Testis (tissue), 5 donors: ENCODE data around the gene CCDC106. TPM values are rescaled to one million over a fixed set of nuclear protein-coding genes. Genes with fewer than 3 reads are reported as not detected.

Experiments used
- DNase-seq: peaks from one replicate; pipeline ENCODE4 v3.0.0-alpha.2; 2019
- H3K27ac ChIP-seq, 2 donors: fragments of 200-600 bp; sonication (generic); one replicate each; pipeline ENCODE4 v1.5.1; 2019
- H3K27me3 ChIP-seq: fragments of 200-600 bp; sonication (generic); one replicate; pipeline ENCODE4 v1.5.1; 2019
- H3K36me3 ChIP-seq: fragments of 200-600 bp; sonication (generic); one replicate; pipeline ENCODE4 v1.5.1; 2017; ENCODE audit warnings: low read depth; ENCODE audit errors: missing control alignments
- H3K4me1 ChIP-seq: fragments of 200-600 bp; sonication (generic); one replicate; pipeline ENCODE4 v1.5.1; 2019
- H3K4me3 ChIP-seq, 2 donors: fragments of 200-600 bp; sonication (generic); one replicate each; pipeline ENCODE4 v1.5.1; 2017 to 2019
- H3K9me3 ChIP-seq: fragments of 200-600 bp; sonication (generic); one replicate; pipeline ENCODE4 v1.5.1; 2017
- CTCF ChIP-seq, 3 experiments: fragments of 450-650 bp in 2 of 3; fragments of 200-600 bp in 1 of 3; sonication (generic) in 1 of 3; IDR thresholded peaks; one replicate each; pipeline ENCODE4 v1.5.1; 2016 to 2019; ENCODE audit warnings: antibody characterized with exemption in 3 of 3, mild to moderate bottlenecking in 2 of 3, moderate library complexity in 1 of 3
- POLR2A ChIP-seq: fragments of 450-650 bp; IDR thresholded peaks from one replicate; pipeline ENCODE4 v1.6.1; 2017; ENCODE audit warnings: antibody characterized with exemption, mild to moderate bottlenecking, moderate library complexity
- WGBS, 2 donors: methylation state at CpG; one replicate each; pipeline ENCODE4 v1.1.5; 2018; 5-methylcytosine and 5-hydroxymethylcytosine counted together
- intact Hi-C: fragments of 100-400 bp; cut with DNase I; formaldehyde crosslinking; loops from one replicate; pipeline ENCODE4 v1.15.1; 2023; ENCODE audit warnings: low total_unique reads
- long read RNA-seq, 2 donors: transcript quantifications; one replicate each; lab custom pipeline, GENCODE V29; 2026
- polyA plus RNA-seq: library from polyadenylated mRNA; stranded (reverse); fragments of 350-450 nt; fragmentation: Illumina TruSeq; extraction: RNeasy Lipid Tissue Mini Kit (QIAGEN cat#74804); gene quantifications from one replicate; pipeline ENCODE4 v1.2.3, GENCODE V29; 2014; ENCODE audit warnings: low read depth, low replicate concordance; ENCODE audit not compliant: insufficient read depth
- total RNA-seq, 2 donors: library from RNA; depleted of rRNA; stranded (reverse); fragments of >200 nt; gene quantifications; one replicate each; pipeline ENCODE4 v1.2.3, GENCODE V29; 2016

The CCDC106 gene
- 10 to 100 TPM; 57.0 to 84.9 TPM for total RNA-seq
- 34.5 TPM for polyA plus RNA-seq
- long read RNA-seq, donor 1, transcript CCDC106-201 (6 exons, 1,546 nt): major isoform, 6 of 12 reads
- long read RNA-seq, donor 1, transcript CCDC106-202 (5 exons, 2,162 nt): minor isoform, 5 of 12 reads
- long read RNA-seq, donor 1, partial matches to known transcripts: 0 of 12 reads
- long read RNA-seq, donor 1, other reads (novel, unspliced or antisense): 0 of 12 reads
- long read RNA-seq, donor 2, transcript CCDC106-202 (5 exons, 2,162 nt): major isoform, 8 of 29 reads
- long read RNA-seq, donor 2, partial matches to known transcripts: 19 of 29 reads
- long read RNA-seq, donor 2, other reads (novel, unspliced or antisense): 0 of 29 reads

DNA sequence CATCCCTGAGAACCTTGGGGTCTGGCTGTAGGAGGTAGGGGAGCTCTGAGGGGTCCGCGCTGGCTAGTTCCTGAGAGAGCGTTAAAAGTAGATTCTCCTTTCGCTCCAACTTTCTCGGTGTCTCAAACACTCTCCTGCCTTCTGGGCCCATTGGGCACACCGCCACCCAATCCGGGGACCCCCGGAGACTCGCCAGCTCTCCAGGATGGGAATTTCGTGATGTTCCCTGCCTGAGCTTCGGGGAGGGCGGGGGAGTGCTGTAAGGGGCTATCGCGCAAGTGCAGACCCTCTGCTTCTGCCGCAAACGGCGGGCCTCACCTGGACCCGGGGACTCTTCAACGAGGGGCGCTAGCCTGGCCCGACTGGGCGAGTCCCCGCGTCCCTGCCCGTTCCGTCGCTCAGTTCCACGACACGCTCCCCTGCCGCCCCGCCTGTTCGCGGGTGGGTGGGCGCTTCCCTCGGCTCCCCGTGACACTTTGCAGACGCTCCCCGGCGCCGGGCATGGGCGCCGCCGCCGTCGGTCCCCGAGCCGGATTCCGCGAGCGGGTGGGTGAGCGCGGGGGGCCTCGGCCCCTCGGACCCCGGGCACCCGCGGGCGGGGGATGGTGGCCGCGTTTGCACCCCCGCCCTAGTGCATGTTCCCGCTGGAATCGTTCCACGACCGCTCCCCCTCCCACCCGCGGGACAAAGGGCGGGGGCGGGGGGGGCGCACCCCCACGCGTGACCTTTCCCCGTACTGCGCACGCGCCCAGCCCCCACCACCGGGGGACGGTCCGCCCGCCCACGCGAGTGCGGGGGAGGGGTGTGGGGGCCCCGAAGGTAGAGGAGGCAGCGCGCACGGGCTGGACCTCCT is at the start of gene CCDC106:
TSS of gene CCDC106 (plus strand) at position 481 of the 853 bp plus-strand sequence. CDS start 835 bp downstream, outside the sequence.
- peak; percentile 85 for DNase-seq
- Histone ChIP-seq H3K36me3 (no peaks in the 10 kb centered on the region), H3K4me1 (peaks cover 18% of the 10 kb centered on the region), H3K9me3 (no peaks in the 10 kb centered on the region), H3K27ac (peak within 1 kb of the TSS; percentile 76 to 95), H3K27me3 (no peaks in the 10 kb centered on the region), H3K4me3 (peak within 1 kb of the TSS; percentile 79 to 86)
- WGBS, 2 donors: 0 to 2% methylated on average over 12 to 72 of the region's 87 CpGs
- intact Hi-C loops: no loop called here
- TF ChIP-seq CTCF (IDR thresholded peaks at IDR 0.05) (peak in 1 of 3 experiments; percentile 4), POLR2A (no peak)

DNA sequence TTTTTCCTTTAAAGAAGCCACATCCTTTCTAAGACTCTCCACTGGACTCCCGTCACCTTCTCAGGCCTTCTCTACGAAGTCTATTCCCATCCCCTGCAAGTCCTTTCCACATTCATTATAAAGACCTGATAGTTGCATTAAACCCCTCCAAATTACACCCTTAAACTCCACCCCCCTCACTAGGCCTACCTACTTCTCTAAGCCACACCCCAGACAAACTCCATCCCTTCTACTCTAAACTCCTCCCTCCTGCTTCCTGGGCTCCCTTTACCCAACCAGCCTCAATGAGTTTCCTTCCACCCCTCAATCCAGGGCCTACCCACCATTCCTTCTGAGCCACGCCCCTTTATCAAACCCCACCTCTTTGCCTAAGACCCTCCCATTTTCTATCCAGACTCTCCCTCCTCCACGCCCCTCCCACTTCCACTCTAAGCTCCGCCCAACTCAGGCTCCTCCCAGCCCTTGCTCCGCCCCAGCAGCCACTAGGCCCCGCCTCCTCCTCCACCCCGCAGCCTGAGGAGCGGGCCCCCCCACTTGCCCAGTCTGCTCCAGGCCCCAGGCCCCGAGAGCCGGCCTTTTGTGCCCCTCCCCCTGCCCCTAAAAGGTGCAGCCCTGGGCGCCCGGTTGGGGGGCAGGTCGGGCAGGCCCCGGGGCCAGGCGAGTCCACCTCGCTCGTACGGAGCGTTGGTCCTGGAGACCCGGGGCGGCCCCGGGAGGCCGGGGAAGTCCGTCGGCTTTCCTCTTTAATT is 49.1 kb upstream of the CCDC106 start:
- Histone ChIP-seq H3K9me3 (no peaks in the 10 kb centered on the region), H3K27ac (peak overlapping the region; percentile 95 to 99), H3K36me3 (no peaks in the 10 kb centered on the region), H3K27me3 (no peaks in the 10 kb centered on the region), H3K4me3 (peak overlapping the region; percentile 69 to 88), H3K4me1 (peaks cover 7% of the 10 kb centered on the region)
- WGBS, 2 donors: 6 to 9% methylated on average over 17 to 26 of the region's 26 CpGs
- intact Hi-C loops: no loop called here
- TF ChIP-seq CTCF (IDR thresholded peaks at IDR 0.05) (no peak), POLR2A (no peak)
- DNase-seq: peak; percentile 95

GRCh38 chr19:55599468-55599841 is 48.6 kb upstream of the CCDC106 start, which contains the start of gene FIZ1:
Gene FIZ1 (minus strand): TSS chr19:55599517. CDS start chr19:55597865, 1,652 bp downstream.
- H3K4me3 ChIP-seq: peak within 1 kb of the TSS; percentile 69 to 88
- 1% methylated on average over 23 of the region's 23 CpGs for WGBS, 2 donors
- peaks cover 7% of the 10 kb centered on the region for H3K4me1 ChIP-seq
- no peak for TF ChIP-seq POLR2A
- no peak for TF ChIP-seq CTCF (IDR thresholded peaks at IDR 0.05)
- no peaks in the 10 kb centered on the region for H3K36me3 ChIP-seq
- no peaks in the 10 kb centered on the region for H3K9me3 ChIP-seq
- no peaks in the 10 kb centered on the region for H3K27me3 ChIP-seq
- peak; percentile 99 for DNase-seq
- intact Hi-C loops: no loop called here
- peak within 1 kb of the TSS; percentile 95 to 99 for H3K27ac ChIP-seq

DNA sequence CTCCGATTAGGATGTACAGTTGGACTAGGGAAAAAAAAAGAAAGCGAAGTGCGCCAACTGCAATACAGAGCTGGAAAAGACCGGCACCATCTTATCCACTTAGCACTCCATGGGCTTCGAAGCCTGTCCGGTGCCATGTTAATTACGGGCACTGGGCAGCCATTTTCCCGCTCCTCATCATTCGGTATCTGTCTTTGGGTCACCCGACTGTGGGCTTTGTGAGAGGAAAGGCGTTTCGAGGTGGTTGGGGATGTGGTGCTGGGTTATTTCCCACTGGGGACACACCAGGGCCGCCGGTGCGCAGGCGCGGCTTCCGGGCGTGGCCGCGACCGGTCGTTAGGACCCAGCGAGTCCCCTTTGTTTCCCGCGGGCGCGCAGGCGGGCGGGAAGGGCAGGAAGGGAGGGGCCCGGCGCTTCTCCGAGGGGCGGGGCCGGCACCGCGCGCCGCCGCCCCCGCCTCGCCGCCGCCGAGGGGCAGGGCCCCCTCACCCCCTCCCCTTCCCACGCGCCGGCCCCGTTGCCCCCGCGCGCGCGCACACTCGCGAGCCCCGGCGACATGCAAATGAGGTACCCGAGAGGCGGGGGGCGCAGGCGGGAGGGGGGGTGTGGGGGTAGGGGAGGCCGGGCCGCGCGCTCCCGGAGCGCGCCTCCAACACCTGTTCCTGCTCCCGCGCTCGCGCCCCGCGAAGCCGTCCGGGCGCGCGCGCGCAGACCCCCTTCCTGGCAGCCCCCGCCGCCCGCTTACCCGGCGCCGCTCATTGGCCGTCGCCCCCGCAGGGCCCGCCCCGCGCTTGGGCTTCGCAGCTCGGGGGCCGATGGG is 48.0 kb upstream of the CCDC106 start, which contains the start of gene ZNF524:
TSS of gene ZNF524 (plus strand) at position 447 of the 820 bp plus-strand sequence. CDS start 1,825 bp downstream, outside the sequence.
- Histone ChIP-seq H3K4me1 (peaks cover 7% of the 10 kb centered on the region), H3K36me3 (no peaks in the 10 kb centered on the region), H3K27me3 (no peaks in the 10 kb centered on the region), H3K9me3 (no peaks in the 10 kb centered on the region), H3K4me3 (peak within 1 kb of the TSS; percentile 69 to 88), H3K27ac (peak within 1 kb of the TSS; percentile 95 to 99)
- peak; percentile 92 for DNase-seq
- TF ChIP-seq POLR2A (no peak), CTCF (IDR thresholded peaks at IDR 0.05) (peak in 1 of 3 experiments; percentile 10)
- WGBS, 2 donors: 0 to 1% methylated on average over 10 to 75 of the region's 97 CpGs
- intact Hi-C loops: loop anchor here (10.0 kb wide), 1 partner anchor 85 kb away; no protein-coding TSS in a partner anchor
